Measurements from ENCODE around the gene JAML. TPM values are rescaled to one million over a fixed set of nuclear protein-coding genes. Genes with fewer than 3 reads are reported as not detected.
A peak's percentile ranks its signal among the peaks of the same experiment; 100 is the strongest.

Gene JAML
- total RNA-seq, 2 experiments from 2014 or later = 26.7 to 30.3 TPM

- H3K27ac Mint-ChIP-seq = peak overlapping the region; percentile 52
- H3K4me1 ChIP-seq (ENCODE audit: insufficient read depth, low read length) = peaks cover 43% of the 10 kb centered on the region
- no peak overlapping the region for H3K4me3 ChIP-seq (ENCODE audit: low read length)
- H3K27ac ChIP-seq (ENCODE audit: low read depth in 1 of 2, low read length in 2 of 2) = peak overlapping the region; percentile 3
- ChIA-PET POLR2A (interaction anchor here (0.6 to 2.2 kb wide), 19 partner anchors 10 to 316 kb away, joined by 3 to 13 read pairs (median 4); partner anchors contain the start of genes CD3E, CD3G, JAML and MPZL3), CTCF (interaction anchor here (0.6 to 2.3 kb wide), 54 partner anchors 9 to 391 kb away, joined by 3 to 31 read pairs (median 5); partner anchors contain the start of genes ATP5MG, CD3D, CD3E and JAML)
- H3K36me3 Mint-ChIP-seq (ENCODE audit: low read depth) = peaks cover 62% of the 10 kb centered on the region
- H3K27me3 ChIP-seq (ENCODE audit: control insufficient read depth in 1 of 2, insufficient read depth in 2 of 2, low read length in 2 of 2) = no peaks in the 10 kb centered on the region
- H3K36me3 ChIP-seq (ENCODE audit: insufficient read depth, low read length) = peaks cover 60% of the 10 kb centered on the region
- H3K9me3 Mint-ChIP-seq = no peaks in the 10 kb centered on the region
- peaks cover 11% of the 10 kb centered on the region for H3K4me1 Mint-ChIP-seq (ENCODE audit: low read depth)
- no peaks in the 10 kb centered on the region for H3K9me3 ChIP-seq (ENCODE audit: control insufficient read depth in 1 of 2, insufficient read depth in 1 of 2, low read length in 2 of 2)
- intact Hi-C loops (cut with DNase I, micrococcal nuclease) = loop anchor here (1.0 to 5.0 kb wide), 4 partner anchors 93 to 290 kb away; no protein-coding TSS in a partner anchor
- DNase-seq (peak; percentile 73 to 90 (median 80)), ATAC-seq (ENCODE audit: poor library complexity) (peak; percentile 38)
- peak; percentile 92 for TF ChIP-seq CTCF (IDR thresholded peaks at IDR 0.05)
- H3K27me3 Mint-ChIP-seq = no peaks in the 10 kb centered on the region
- H3K4me3 Mint-ChIP-seq = no peak overlapping the region
Observed at GRCh38 chr11:118198370-118198769, 26.4 kb downstream of the JAML start.

- peaks cover 55% of the 10 kb centered on the region for H3K36me3 ChIP-seq (ENCODE audit: insufficient read depth, low read length)
- no peak overlapping the region for H3K4me3 Mint-ChIP-seq
Observed at GRCh38 chr11:118194835-118195627, 29.8 kb downstream of the JAML start.

More at GRCh38 chr11:118194835-118195627, 29.8 kb downstream of the JAML start:
- DNase-seq (no peak), ATAC-seq (ENCODE audit: poor library complexity) (no peak)
- Histone ChIP-seq H3K4me1 (ENCODE audit: insufficient read depth, low read length) (peaks cover 10% of the 10 kb centered on the region), H3K9me3 (ENCODE audit: control insufficient read depth in 1 of 2, insufficient read depth in 1 of 2, low read length in 2 of 2) (peaks cover 0 to 5% of the 10 kb centered on the region in 2 experiments), H3K27me3 (ENCODE audit: control insufficient read depth in 1 of 2, insufficient read depth in 2 of 2, low read length in 2 of 2) (peaks cover 0 to 2% of the 10 kb centered on the region in 2 experiments), H3K4me3 (ENCODE audit: low read length) (no peak overlapping the region), H3K27ac (ENCODE audit: low read depth in 1 of 2, low read length in 2 of 2) (no peak overlapping the region)
- intact Hi-C loops (cut with DNase I, micrococcal nuclease) = loop anchor here in 1 of 2 experiments (5.0 kb wide), 1 partner anchor 292 kb away; no protein-coding TSS in a partner anchor
- Mint-ChIP-seq H3K36me3 (ENCODE audit: low read depth) (peaks cover 89% of the 10 kb centered on the region), H3K27ac (no peak overlapping the region), H3K4me1 (ENCODE audit: low read depth) (peaks cover 11% of the 10 kb centered on the region), H3K9me3 (peaks cover 3% of the 10 kb centered on the region), H3K27me3 (no peaks in the 10 kb centered on the region)
- TF ChIP-seq CTCF (IDR thresholded peaks at IDR 0.05) = no peak
- ChIA-PET POLR2A (no interaction called here), CTCF (interaction anchor here (1.2 kb wide), 1 partner anchor 97 kb away, joined by 3 read pairs; no protein-coding TSS in a partner anchor)
